ENCODE data around the gene ELMO1. TPM values are rescaled to one million over a fixed set of nuclear protein-coding genes. Genes with fewer than 3 reads are reported as not detected.

The ELMO1 gene
- total and polyA plus RNA-seq, 10 of the 15 experiments (the other 5 are each of a cell fraction or from before 2014, with no cell fraction given) = 22.6 to 85.9 (median 56.6) TPM

DNA sequence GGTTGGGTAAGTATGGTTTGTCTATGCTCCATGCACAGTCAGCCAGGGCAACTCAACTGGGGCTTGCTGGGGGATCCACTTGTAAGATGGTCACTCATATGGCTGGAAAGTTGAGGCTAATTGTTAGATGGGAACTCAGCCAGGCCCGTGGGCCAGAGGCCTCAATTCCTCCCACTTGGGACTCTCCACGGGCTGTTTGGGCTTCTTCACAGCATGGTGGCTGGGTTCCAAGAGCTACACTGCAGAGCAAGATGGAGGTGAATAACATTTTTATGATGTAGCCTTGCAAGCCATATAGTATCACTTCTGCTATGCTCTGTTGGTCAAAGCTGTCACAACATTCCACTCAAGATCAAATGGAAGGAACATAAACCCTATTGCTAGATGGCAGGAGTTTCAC is 39.2 kb downstream of the ELMO1 start (continued):
- TF ChIP-seq, protein P1, sequence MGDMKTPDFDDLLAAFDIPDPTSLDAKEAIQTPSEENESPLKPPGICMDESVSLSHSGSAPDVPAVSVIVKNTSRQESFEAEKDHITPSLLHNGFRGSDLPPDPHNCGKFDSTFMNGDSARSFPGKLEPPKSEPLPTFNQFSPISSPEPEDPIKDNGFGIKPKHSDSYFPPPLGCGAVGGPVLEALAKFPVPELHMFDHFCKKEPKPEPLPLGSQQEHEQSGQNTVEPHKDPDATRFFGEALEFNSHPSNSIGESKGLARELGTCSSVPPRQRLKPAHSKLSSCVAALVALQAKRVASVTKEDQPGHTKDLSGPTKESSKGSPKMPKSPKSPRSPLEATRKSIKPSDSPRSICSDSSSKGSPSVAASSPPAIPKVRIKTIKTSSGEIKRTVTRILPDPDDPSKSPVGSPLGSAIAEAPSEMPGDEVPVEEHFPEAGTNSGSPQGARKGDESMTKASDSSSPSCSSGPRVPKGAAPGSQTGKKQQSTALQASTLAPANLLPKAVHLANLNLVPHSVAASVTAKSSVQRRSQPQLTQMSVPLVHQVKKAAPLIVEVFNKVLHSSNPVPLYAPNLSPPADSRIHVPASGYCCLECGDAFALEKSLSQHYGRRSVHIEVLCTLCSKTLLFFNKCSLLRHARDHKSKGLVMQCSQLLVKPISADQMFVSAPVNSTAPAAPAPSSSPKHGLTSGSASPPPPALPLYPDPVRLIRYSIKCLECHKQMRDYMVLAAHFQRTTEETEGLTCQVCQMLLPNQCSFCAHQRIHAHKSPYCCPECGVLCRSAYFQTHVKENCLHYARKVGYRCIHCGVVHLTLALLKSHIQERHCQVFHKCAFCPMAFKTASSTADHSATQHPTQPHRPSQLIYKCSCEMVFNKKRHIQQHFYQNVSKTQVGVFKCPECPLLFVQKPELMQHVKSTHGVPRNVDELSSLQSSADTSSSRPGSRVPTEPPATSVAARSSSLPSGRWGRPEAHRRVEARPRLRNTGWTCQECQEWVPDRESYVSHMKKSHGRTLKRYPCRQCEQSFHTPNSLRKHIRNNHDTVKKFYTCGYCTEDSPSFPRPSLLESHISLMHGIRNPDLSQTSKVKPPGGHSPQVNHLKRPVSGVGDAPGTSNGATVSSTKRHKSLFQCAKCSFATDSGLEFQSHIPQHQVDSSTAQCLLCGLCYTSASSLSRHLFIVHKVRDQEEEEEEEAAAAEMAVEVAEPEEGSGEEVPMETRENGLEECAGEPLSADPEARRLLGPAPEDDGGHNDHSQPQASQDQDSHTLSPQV (IDR thresholded peaks at IDR 0.05) = no peak
- TF ChIP-seq ESRRA (IDR thresholded peaks at IDR 0.05; ENCODE audit: low read length) = no peak

DNA sequence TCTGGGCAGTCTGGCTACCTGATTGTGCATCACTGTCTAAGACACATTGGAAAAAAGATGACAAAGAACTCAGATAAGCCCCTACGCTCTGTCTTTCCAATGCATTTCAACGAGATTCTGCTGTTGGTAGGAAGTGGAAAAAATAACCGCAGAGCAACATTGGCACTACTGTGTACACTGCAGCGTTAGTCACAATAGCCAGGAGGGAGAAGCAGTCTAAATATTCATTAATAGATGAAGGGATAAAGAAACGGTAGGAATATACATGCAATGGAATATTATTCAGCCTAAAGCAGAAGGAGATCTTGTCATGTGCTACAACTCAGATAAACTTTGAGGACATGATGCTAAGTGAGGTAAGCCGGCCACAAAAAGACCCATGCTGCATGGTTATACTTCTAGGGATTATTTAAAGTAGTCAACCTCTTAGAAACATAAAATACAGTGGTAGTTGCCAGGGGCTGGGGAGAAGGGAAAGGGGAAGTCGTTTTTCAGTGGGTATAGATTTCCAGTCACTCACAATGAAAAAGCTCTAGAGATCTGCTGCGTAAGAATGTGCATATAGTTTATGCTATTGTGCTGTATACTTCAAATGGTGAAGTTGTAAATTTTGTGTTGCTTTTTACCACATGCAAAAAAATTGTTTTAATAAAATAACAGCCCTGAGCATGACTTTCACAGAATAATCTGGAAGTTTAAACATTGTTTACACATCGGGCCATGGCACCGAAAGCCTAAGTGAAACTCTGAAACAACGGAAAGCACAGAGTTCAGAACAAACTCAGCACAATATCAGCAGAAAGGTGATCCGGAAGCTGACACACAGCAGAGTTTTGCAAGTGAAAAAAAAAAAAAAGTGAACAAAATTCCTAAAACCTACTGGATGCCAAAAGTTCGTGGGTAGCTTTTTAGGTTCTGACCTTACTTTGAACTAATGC is 40.1 kb downstream of the ELMO1 start:
- no peak overlapping the region for H3K9ac ChIP-seq (ENCODE audit: control insufficient read depth, insufficient read depth, low read length)
- RAD21 ChIA-PET (ENCODE audit: unreplicated experiment) = interaction anchor here (0.7 kb wide), 2 partner anchors 8 to 14 kb away, joined by 3 to 4 read pairs; no protein-coding TSS in a partner anchor
- POLR2A ChIA-PET = interaction anchor here (0.6 to 0.8 kb wide), 5 partner anchors 15 to 612 kb away, joined by 3 to 5 read pairs (median 3); no protein-coding TSS in a partner anchor
- SMC1A ChIA-PET (ENCODE audit: uncharacterized antibody, unreplicated experiment) = interaction anchor here (0.6 to 0.9 kb wide), 3 partner anchors 8 to 364 kb away, joined by 3 to 5 read pairs (median 4); no protein-coding TSS in a partner anchor
- intact Hi-C loops (cut with micrococcal nuclease; ENCODE audit: unreplicated experiment) = no loop called here
- H3K9me3 ChIP-seq (replicated peaks; ENCODE audit: control insufficient read depth, insufficient read depth, low read length) = peaks cover 2% of the 10 kb centered on the region; the same call in 1 of the 3 replicates
- ATAC-seq = peak; percentile 55
- H3K27ac ChIP-seq (ENCODE audit: control insufficient read depth, insufficient read depth) = peak overlapping the region; percentile 15; the same call in 1 of the 2 replicates
- no TSS peak for BruUV-seq (replicated peaks)
- no peak for TF ChIP-seq STAT1 (conservative IDR thresholded peaks at IDR 0.05)
- TF ChIP-seq SMARCA5 (IDR thresholded peaks at IDR 0.05) = no peak
- TF ChIP-seq HDAC6 (IDR thresholded peaks at IDR 0.05; ENCODE audit: unreplicated experiment) = no peak
- no peak for TF ChIP-seq SREBF2 (IDR thresholded peaks at IDR 0.05; ENCODE audit: low read length)
- no peak for TF ChIP-seq ZNF24 (IDR thresholded peaks at IDR 0.05)
- 0 out of 2 replicates have a peak, but pooled peaks have one; percentile 28 for TF ChIP-seq ZNF384 (IDR thresholded peaks at IDR 0.05; ENCODE audit: borderline replicate concordance, low read depth, low read length)
- H2AFZ ChIP-seq (ENCODE audit: control insufficient read depth, low read depth, low read length) = peak overlapping the region; percentile 48
- peaks cover 16% of the 10 kb centered on the region for H3K4me1 ChIP-seq (ENCODE audit: control insufficient read depth, insufficient read depth, low read length)
- no peaks in the 10 kb centered on the region for H3K27me3 ChIP-seq (replicated peaks in 1 of 2; ENCODE audit: control insufficient read depth in 2 of 2, insufficient read depth in 2 of 2, low read length in 1 of 2)
- H3K36me3 ChIP-seq (ENCODE audit: control insufficient read depth in 2 of 2, insufficient read depth in 2 of 2, low read length in 1 of 2) = no peaks in the 10 kb centered on the region
- H3K4me3 ChIP-seq = no peak overlapping the region
- H3K4me2 ChIP-seq (ENCODE audit: control insufficient read depth, insufficient read depth) = peak overlapping the region; percentile 69
- in situ Hi-C loops (cut with MboI) = no loop called here
- no peaks in the 10 kb centered on the region for H3K79me2 ChIP-seq (ENCODE audit: control insufficient read depth, insufficient read depth, low read length)
- FAIRE-seq = no peak
- WGBS (ENCODE audit: insufficient coverage, insufficient replicate concordance, low lambda C conversion rate, missing lambda C conversion rate) = 13% methylated on average over 13 of the region's 13 CpGs
- DNase-seq (ENCODE audit: low read depth, low spot score) = no peak
- CTCF ChIA-PET = no interaction called here
- no peaks in the 10 kb centered on the region for H4K20me1 ChIP-seq (ENCODE audit: control insufficient read depth, insufficient read depth)

Measured in GM12878 (cell line).